Hepatocyte (in vitro differentiated cells): Measurements from ENCODE around the gene CDH4.

Experiments used
- CTCF ChIP-seq: fragments of 200-600 bp; sonication (generic); IDR thresholded peaks from 2 replicates; pipeline ENCODE4 v1.5.1; 2016; ENCODE audit warnings: antibody characterized with exemption, mild to moderate bottlenecking; ENCODE audit not compliant: poor library complexity
- EZH2 ChIP-seq: fragments of 200-600 bp; sonication (generic); IDR thresholded peaks from 2 replicates; pipeline ENCODE4 v1.6.1; 2016; ENCODE audit warnings: antibody characterized with exemption, mild to moderate bottlenecking, borderline replicate concordance
- EZH2phosphoT487 ChIP-seq: fragments of 200-600 bp; sonication (generic); IDR thresholded peaks from one replicate; pipeline ENCODE4 v1.6.1; 2018; ENCODE audit warnings: antibody characterized with exemption, mild to moderate bottlenecking, low read depth, moderate library complexity; ENCODE audit not compliant: unreplicated experiment, severe bottlenecking

DNA sequence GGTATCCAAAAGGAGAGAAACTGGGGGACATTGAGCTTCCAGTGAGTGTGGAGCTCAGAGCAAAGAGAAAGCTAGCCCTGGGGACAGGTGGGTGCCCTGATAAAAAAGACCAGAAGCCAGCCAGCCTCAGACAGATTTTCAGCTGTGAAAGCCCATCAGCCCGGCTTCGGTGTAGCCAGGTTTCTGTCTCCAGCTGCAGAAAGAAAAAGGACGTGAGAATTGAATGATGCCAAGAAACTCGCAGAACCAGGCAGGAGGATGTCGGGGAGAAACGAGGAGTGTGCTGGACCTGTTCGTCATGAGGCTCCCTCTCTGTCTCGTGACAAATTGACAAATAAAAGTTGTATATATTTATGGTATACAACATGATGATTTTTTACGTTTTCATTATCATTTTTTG, 63.3 kb downstream of the CDH4 start:
- TF ChIP-seq CTCF (no peak), EZH2phosphoT487 (no peak), EZH2 (no peak)
